DOHH2 (cell line): ENCODE data around the gene TIMM50.
A peak's percentile ranks its signal among the peaks of the same experiment; 100 is the strongest.

ENCODE experiments used
- H3F3A ChIP-seq: fragments of 200-600 bp; sonication (generic), shearing (Covaris generic); 2 replicates; pipeline ENCODE4 v1.6.0; 2016; ENCODE audit warnings: antibody characterized with exemption, mild to moderate bottlenecking; ENCODE audit not compliant: control insufficient read depth, insufficient read depth
- H3K27ac ChIP-seq: fragments of 200-600 bp; sonication (generic); 2 replicates; pipeline ENCODE4 v1.5.1; 2014; ENCODE audit warnings: low read depth, mild to moderate bottlenecking, low read length, moderate library complexity
- H3K27me3 ChIP-seq: fragments of 200-600 bp; sonication (generic); 2 replicates; pipeline ENCODE4 v1.6.1; 2014; ENCODE audit warnings: mild to moderate bottlenecking, low read length, mixed read lengths; ENCODE audit not compliant: control insufficient read depth
- H3K36me3 ChIP-seq: fragments of 200-600 bp; sonication (generic); 2 replicates; pipeline ENCODE4 v1.6.1; 2014; ENCODE audit warnings: mild to moderate bottlenecking, low read length, moderate library complexity, mixed read lengths; ENCODE audit not compliant: control insufficient read depth
- H3K4me1 ChIP-seq: fragments of 200-600 bp; sonication (generic); 2 replicates; pipeline ENCODE4 v1.6.1; 2014; ENCODE audit warnings: mild to moderate bottlenecking, low read length, mixed read lengths; ENCODE audit not compliant: control insufficient read depth
- H3K4me2 ChIP-seq: fragments of 200-600 bp; sonication (generic); 2 replicates; pipeline ENCODE4 v1.6.0; 2014; ENCODE audit warnings: mild to moderate bottlenecking, low read length, moderate library complexity
- H3K4me3 ChIP-seq: fragments of 200-600 bp; sonication (generic); 2 replicates; pipeline ENCODE4 v1.5.1; 2014; ENCODE audit warnings: mild to moderate bottlenecking, low read length, mixed read lengths
- H3K79me2 ChIP-seq: fragments of 200-600 bp; sonication (generic); 2 replicates; pipeline ENCODE4 v1.6.1; 2014; ENCODE audit warnings: mild to moderate bottlenecking, low read length, mixed read lengths; ENCODE audit not compliant: control insufficient read depth
- H3K9me2 ChIP-seq: fragments of 200-600 bp; sonication (generic); replicated peaks from 2 replicates; pipeline ENCODE4 v1.6.1; 2014; ENCODE audit warnings: mild to moderate bottlenecking, low read length, mixed read lengths; ENCODE audit not compliant: control insufficient read depth
- H3K9me3 ChIP-seq: fragments of 200-600 bp; sonication (generic); 2 replicates; pipeline ENCODE4 v1.6.1; 2014; ENCODE audit warnings: antibody characterized with exemption, low read length, mixed read lengths; ENCODE audit not compliant: control insufficient read depth, insufficient read depth
- H4K20me1 ChIP-seq: fragments of 200-600 bp; sonication (generic); 2 replicates; pipeline ENCODE4 v1.6.0; 2014; ENCODE audit warnings: low read depth, mild to moderate bottlenecking, antibody characterized with exemption, low read length, moderate library complexity; ENCODE audit not compliant: control insufficient read depth, insufficient read depth
- CTCF ChIP-seq: fragments of 200-600 bp; sonication (generic); IDR thresholded peaks from one replicate; pipeline ENCODE4 v1.5.1; 2014; ENCODE audit warnings: antibody characterized with exemption, mild to moderate bottlenecking, low read depth, low read length; ENCODE audit not compliant: poor library complexity, severe bottlenecking
- EZH2phosphoT487 ChIP-seq: fragments of 200-600 bp; sonication (generic); IDR thresholded peaks from 2 replicates; pipeline ENCODE4 v1.6.1; 2017; ENCODE audit warnings: borderline replicate concordance, mild to moderate bottlenecking, antibody characterized with exemption, low read length, moderate library complexity, mixed read lengths

Gene TIMM50

GRCh38 chr19:39481229-39481545, 549 bp downstream of the TIMM50 start:
- Histone ChIP-seq H3K27me3 (no peaks in the 10 kb centered on the region), H3K79me2 (peaks cover 36% of the 10 kb centered on the region), H3K27ac (peak overlapping the region; percentile 51), H3K4me3 (peak overlapping the region; percentile 90), H3K4me2 (peak overlapping the region; percentile 94), H3F3A (peaks cover 7% of the 10 kb centered on the region), H4K20me1 (no peaks in the 10 kb centered on the region), H3K9me3 (no peaks in the 10 kb centered on the region), H3K36me3 (peaks cover 47% of the 10 kb centered on the region), H3K9me2 (no peaks in the 10 kb centered on the region), H3K4me1 (peaks cover 20% of the 10 kb centered on the region)
- no peak for TF ChIP-seq EZH2phosphoT487
- TF ChIP-seq CTCF, result no peak

- Histone ChIP-seq H3K27ac (peak overlapping the region; percentile 51; the same call in 1 of the 2 replicates), H3K4me2 (peak overlapping the region; percentile 94), H3K79me2 (peaks cover 36% of the 10 kb centered on the region), H3K9me2 (no peaks in the 10 kb centered on the region), H3F3A (peaks cover 7% of the 10 kb centered on the region), H3K4me3 (peak overlapping the region; percentile 90), H3K27me3 (no peaks in the 10 kb centered on the region), H3K4me1 (peaks cover 20% of the 10 kb centered on the region), H4K20me1 (no peaks in the 10 kb centered on the region), H3K36me3 (peaks cover 47% of the 10 kb centered on the region), H3K9me3 (no peaks in the 10 kb centered on the region)
- TF ChIP-seq EZH2phosphoT487, result no peak
- no peak for TF ChIP-seq CTCF
These were observed 1.0 kb downstream of the TIMM50 start for GRCh38 chr19:39481676-39482075.

- H3K36me3 ChIP-seq, result peaks cover 55% of the 10 kb centered on the region
- no peak overlapping the region for H3K4me3 ChIP-seq
- peaks cover 20% of the 10 kb centered on the region for H3K4me1 ChIP-seq
- H3K4me2 ChIP-seq, result no peak overlapping the region
- H3F3A ChIP-seq, result peaks cover 7% of the 10 kb centered on the region
- no peaks in the 10 kb centered on the region for H3K27me3 ChIP-seq
- H3K79me2 ChIP-seq, result peaks cover 36% of the 10 kb centered on the region
- no peaks in the 10 kb centered on the region for H3K9me2 ChIP-seq
- H3K9me3 ChIP-seq, result no peaks in the 10 kb centered on the region
- no peak overlapping the region for H3K27ac ChIP-seq
- H4K20me1 ChIP-seq, result no peaks in the 10 kb centered on the region
- TF ChIP-seq EZH2phosphoT487 (no peak), CTCF (no peak)
These were observed 2.5 kb downstream of the TIMM50 start for GRCh38 chr19:39483141-39483540.

GRCh38 chr19:39489756-39490155, 9.1 kb downstream of the TIMM50 start:
- Histone ChIP-seq H3K4me2 (no peak overlapping the region), H3K4me3 (no peak overlapping the region), H3K9me3 (no peaks in the 10 kb centered on the region), H3K27ac (no peak overlapping the region), H4K20me1 (no peaks in the 10 kb centered on the region), H3K79me2 (no peaks in the 10 kb centered on the region; the same call in 1 of the 2 replicates), H3K36me3 (peaks cover 53% of the 10 kb centered on the region), H3F3A (peaks cover 3% of the 10 kb centered on the region), H3K9me2 (no peaks in the 10 kb centered on the region), H3K4me1 (no peaks in the 10 kb centered on the region), H3K27me3 (no peaks in the 10 kb centered on the region)
- no peak for TF ChIP-seq CTCF
- no peak for TF ChIP-seq EZH2phosphoT487
